HG03457 (cell line): ENCODE data around the gene SYNDIG1.
"Not testable (repeated sequence)": the region's sequence is repeated elsewhere in the genome, so short reads cannot be mapped to it uniquely, and the experiment has no call there.

Experiments used
- ATAC-seq: cut with Tn5 transposase; IDR thresholded peaks from one replicate; pipeline ENCODE4 v1.9.1; 2021; ENCODE audit warnings: moderate number of reproducible peaks; ENCODE audit not compliant: unreplicated experiment

SYNDIG1 gene

GRCh38 chr20:24605937-24606455, 136.6 kb downstream of the SYNDIG1 start:
- ATAC-seq, result no peak

- no peak for ATAC-seq
Observed at GRCh38 chr20:24607402-24607801, 138.0 kb downstream of the SYNDIG1 start.

- ATAC-seq, result no peak
Observed at GRCh38 chr20:24608926-24609667, 139.7 kb downstream of the SYNDIG1 start.

GRCh38 chr20:24609757-24610156, 140.3 kb downstream of the SYNDIG1 start:
- ATAC-seq, result no peak

- ATAC-seq, result no peak
Observed at GRCh38 chr20:24610341-24611115, 141.1 kb downstream of the SYNDIG1 start.

- no peak for ATAC-seq
Observed at GRCh38 chr20:24611360-24612140, 142.1 kb downstream of the SYNDIG1 start.

GRCh38 chr20:24612799-24613775, 143.7 kb downstream of the SYNDIG1 start:
- ATAC-seq, result no peak

GRCh38 chr20:24614341-24614740, 144.9 kb downstream of the SYNDIG1 start:
- ATAC-seq, result no peak

- ATAC-seq, result no peak
Observed at GRCh38 chr20:24615353-24615752, 145.9 kb downstream of the SYNDIG1 start.

- ATAC-seq, result no peak
Observed at GRCh38 chr20:24616258-24617079, 147.0 kb downstream of the SYNDIG1 start.

GRCh38 chr20:24617080-24617432, 147.6 kb downstream of the SYNDIG1 start:
- no peak for ATAC-seq

- ATAC-seq, result no peak
Observed at GRCh38 chr20:24617757-24618450, 148.5 kb downstream of the SYNDIG1 start.

- ATAC-seq, result no peak
Observed at GRCh38 chr20:24618739-24619138, 149.3 kb downstream of the SYNDIG1 start.

GRCh38 chr20:24619212-24619611, 149.8 kb downstream of the SYNDIG1 start:
- ATAC-seq, result no peak

- ATAC-seq, result no peak
Observed at GRCh38 chr20:24620937-24621519, 151.6 kb downstream of the SYNDIG1 start.

GRCh38 chr20:24622856-24623255, 153.4 kb downstream of the SYNDIG1 start:
- ATAC-seq, result no peak

GRCh38 chr20:24626141-24626540, 156.7 kb downstream of the SYNDIG1 start:
- ATAC-seq, result not testable (repeated sequence)

GRCh38 chr20:24627291-24627690, 157.9 kb downstream of the SYNDIG1 start:
- no peak for ATAC-seq
